Fibroblast of lung (primary cell): Measurements from ENCODE around the gene LRRTM3. TPM values are rescaled to one million over a fixed set of nuclear protein-coding genes. Genes with fewer than 3 reads are reported as not detected.

Experiments
- DNase-seq, 2 donors: peaks; one replicate each; pipeline versions ENCODE4 v3.0.0 to v3.0.0-alpha.2; 2010; ENCODE audit warnings: low read depth in 2 of 2
- H2AFZ ChIP-seq: 2 replicates; pipeline ENCODE4 v1.5.1; 2012; ENCODE audit warnings: low read length, control low read depth, inconsistent platforms
- H3K27ac ChIP-seq: 2 replicates; pipeline ENCODE4 v1.5.1; 2011; ENCODE audit warnings: low read length, control low read depth; ENCODE audit not compliant: insufficient read depth
- H3K27me3 ChIP-seq: 2 replicates; pipeline ENCODE4 v1.5.1; 2011; ENCODE audit warnings: mild to moderate bottlenecking, low read length; ENCODE audit not compliant: control insufficient read depth, insufficient read depth
- H3K36me3 ChIP-seq: 2 replicates; pipeline ENCODE4 v1.5.1; 2011; ENCODE audit warnings: low read length; ENCODE audit not compliant: control insufficient read depth, insufficient read depth
- H3K4me1 ChIP-seq: 2 replicates; pipeline ENCODE4 v1.5.1; 2011; ENCODE audit warnings: low read length; ENCODE audit not compliant: control insufficient read depth, insufficient read depth; ENCODE audit errors: extremely low read depth
- H3K4me2 ChIP-seq: 2 replicates; pipeline ENCODE4 v1.5.1; 2011; ENCODE audit warnings: low read length, control low read depth; ENCODE audit not compliant: insufficient read depth; ENCODE audit errors: extremely low read depth
- H3K4me3 ChIP-seq, 4 experiments: fragments of 200-600 bp in 1 of 4; sonication (generic) in 1 of 4; replicated peaks in 1 of 4; 2 replicates each; pipeline ENCODE4 v1.5.1; 2011 to 2016; ENCODE audit warnings: low read length in 4 of 4, low read depth in 3 of 4, mild to moderate bottlenecking in 3 of 4, control low read depth in 2 of 4, inconsistent platforms in 1 of 4, mixed read lengths in 1 of 4; ENCODE audit not compliant: insufficient read depth in 1 of 4; ENCODE audit errors: control extremely low read depth in 1 of 4
- H3K79me2 ChIP-seq: 2 replicates; pipeline ENCODE4 v1.5.1; 2012; ENCODE audit warnings: mild to moderate bottlenecking, low read length, inconsistent platforms; ENCODE audit not compliant: control insufficient read depth, insufficient read depth
- H3K9ac ChIP-seq: 2 replicates; pipeline ENCODE4 v1.5.1; 2011; ENCODE audit warnings: mild to moderate bottlenecking, low read length, control low read depth; ENCODE audit not compliant: insufficient read depth
- H3K9me3 ChIP-seq: 2 replicates; pipeline ENCODE4 v1.5.1; 2012; ENCODE audit warnings: low read depth, low read length; ENCODE audit not compliant: control insufficient read depth, insufficient read depth
- H4K20me1 ChIP-seq: 2 replicates; pipeline ENCODE4 v1.5.1; 2011; ENCODE audit warnings: low read length; ENCODE audit not compliant: control insufficient read depth, insufficient read depth; ENCODE audit errors: extremely low read depth
- CTCF ChIP-seq, 2 donors: IDR thresholded peaks in 1 of 2; conservative IDR thresholded peaks in 1 of 2; 1 replicate in 1 of 2; 2 replicates in 1 of 2; pipeline ENCODE4 v1.5.1; 2011 to 2012; ENCODE audit warnings: low read length in 2 of 2, control low read depth in 1 of 2, inconsistent platforms in 1 of 2, low read depth in 1 of 2, mild to moderate bottlenecking in 1 of 2
- EZH2 ChIP-seq: IDR thresholded peaks from 2 replicates; pipeline ENCODE4 v1.5.1; 2012; ENCODE audit warnings: low read length, control low read depth, mild to moderate bottlenecking; ENCODE audit errors: missing control alignments
- polyA plus RNA-seq, 2 donors: library from polyadenylated mRNA; depleted of rRNA in 1 of 2; stranded (reverse) in 1 of 2; unstranded in 1 of 2; fragments of >200 nt; gene quantifications; 2 replicates each; pipeline ENCODE4 v1.2.1, GENCODE V29; 2011 to 2012; ENCODE audit warnings: missing spikeins in 1 of 2
- total RNA-seq: library from RNA; depleted of rRNA; stranded (reverse); fragments of >200 nt; gene quantifications from 2 replicates; pipeline ENCODE4 v1.2.1, GENCODE V29; 2014

Gene LRRTM3
- total and polyA plus RNA-seq, 2 donors (not counting 1 experiment from before 2014, with no cell fraction given), result not detected

GRCh38 chr10:66910671-66911070 lies 15.2 kb upstream of the LRRTM3 start:
- Histone ChIP-seq H3K79me2 (no peaks in the 10 kb centered on the region), H3K27ac (no peak overlapping the region), H3K4me3 (no peak overlapping the region), H3K9me3 (no peaks in the 10 kb centered on the region), H3K4me2 (no peak overlapping the region), H3K4me1 (no peaks in the 10 kb centered on the region), H4K20me1 (no peaks in the 10 kb centered on the region), H3K9ac (no peak overlapping the region), H3K36me3 (no peaks in the 10 kb centered on the region), H2AFZ (no peak overlapping the region), H3K27me3 (no peaks in the 10 kb centered on the region)
- TF ChIP-seq CTCF (conservative IDR thresholded peaks at IDR 0.05 in 1 of 2, IDR thresholded peaks at IDR 0.05 in 1 of 2; ENCODE audit: low read depth in 1 of 2, low read length in 2 of 2) (no peak), EZH2 (no peak)
- DNase-seq, result no peak

- no peak overlapping the region for H3K4me3 ChIP-seq
- DNase-seq, result peak in 1 of 2 donors; percentile 11
- H3K79me2 ChIP-seq, result no peaks in the 10 kb centered on the region
- no peak overlapping the region for H3K27ac ChIP-seq
- no peaks in the 10 kb centered on the region for H3K27me3 ChIP-seq
- TF ChIP-seq EZH2 (no peak), CTCF (conservative IDR thresholded peaks at IDR 0.05 in 1 of 2, IDR thresholded peaks at IDR 0.05 in 1 of 2; ENCODE audit: low read depth in 1 of 2, low read length in 2 of 2) (no peak)
- no peak overlapping the region for H2AFZ ChIP-seq
- H3K4me2 ChIP-seq, result no peak overlapping the region
- no peaks in the 10 kb centered on the region for H3K36me3 ChIP-seq
- no peak overlapping the region for H3K9ac ChIP-seq
- H3K4me1 ChIP-seq, result no peaks in the 10 kb centered on the region
- H4K20me1 ChIP-seq, result no peaks in the 10 kb centered on the region
- no peaks in the 10 kb centered on the region for H3K9me3 ChIP-seq
Observed at GRCh38 chr10:66916030-66916429, 9.8 kb upstream of the LRRTM3 start.

- Histone ChIP-seq H3K36me3 (no peaks in the 10 kb centered on the region), H4K20me1 (no peaks in the 10 kb centered on the region), H3K4me3 (no peak overlapping the region), H3K79me2 (no peaks in the 10 kb centered on the region), H3K9ac (no peak overlapping the region), H3K9me3 (no peaks in the 10 kb centered on the region), H3K27ac (no peak overlapping the region), H3K4me2 (no peak overlapping the region), H3K4me1 (no peaks in the 10 kb centered on the region), H2AFZ (no peak overlapping the region), H3K27me3 (no peaks in the 10 kb centered on the region)
- TF ChIP-seq EZH2 (no peak), CTCF (conservative IDR thresholded peaks at IDR 0.05 in 1 of 2, IDR thresholded peaks at IDR 0.05 in 1 of 2; ENCODE audit: low read depth in 1 of 2, low read length in 2 of 2) (peak in 1 of 2 donors; percentile 7)
- no peak for DNase-seq
Observed at GRCh38 chr10:66917104-66917503, 8.7 kb upstream of the LRRTM3 start.
